Mesenchymal stem cell (in vitro differentiated cells and primary cell): ENCODE results near the gene KRTAP5-8.
"Not testable (repeated sequence)": the region's sequence is repeated elsewhere in the genome, so short reads cannot be mapped to it uniquely, and the experiment has no call there.

Experiments
- DNase-seq: peaks from one replicate; pipeline ENCODE4 v3.0.0-alpha.2; 2013
- H2AFZ ChIP-seq: one replicate; pipeline ENCODE4 v1.6.1; 2013; ENCODE audit warnings: low read depth, mild to moderate bottlenecking, control low read depth, inconsistent platforms, low read length, moderate library complexity
- H2AK5ac ChIP-seq: 2 replicates; pipeline ENCODE4 v1.6.1; 2013; ENCODE audit warnings: low read length, moderate library complexity, mild to moderate bottlenecking, inconsistent platforms; ENCODE audit not compliant: severe bottlenecking
- H2BK120ac ChIP-seq: one replicate; pipeline ENCODE4 v1.6.1; 2013; ENCODE audit warnings: low read depth, mild to moderate bottlenecking, inconsistent platforms, low read length, moderate library complexity
- H2BK12ac ChIP-seq, 2 experiments: one replicate each; pipeline ENCODE4 v1.6.1; 2013; ENCODE audit warnings: inconsistent platforms in 2 of 2, low read length in 2 of 2, mild to moderate bottlenecking in 2 of 2, moderate library complexity in 2 of 2, control low read depth in 1 of 2
- H2BK15ac ChIP-seq: one replicate; pipeline ENCODE4 v1.6.1; 2013; ENCODE audit warnings: mild to moderate bottlenecking, low read depth, inconsistent platforms; ENCODE audit not compliant: poor library complexity, severe bottlenecking
- H2BK5ac ChIP-seq: 2 replicates; pipeline ENCODE4 v1.6.1; 2013; ENCODE audit warnings: low read depth, mild to moderate bottlenecking, low read length, control low read depth, inconsistent platforms; ENCODE audit not compliant: poor library complexity, severe bottlenecking
- H3K14ac ChIP-seq, 2 experiments: one replicate each; pipeline ENCODE4 v1.6.1; 2013; ENCODE audit warnings: inconsistent platforms in 2 of 2, low read length in 2 of 2, control low read depth in 1 of 2, mild to moderate bottlenecking in 1 of 2, moderate library complexity in 1 of 2
- H3K18ac ChIP-seq, 2 experiments: one replicate each; pipeline ENCODE4 v1.6.1; 2013; ENCODE audit warnings: inconsistent platforms in 2 of 2, low read length in 2 of 2, control low read depth in 1 of 2, low read depth in 1 of 2, mild to moderate bottlenecking in 1 of 2
- H3K23ac ChIP-seq, 2 experiments: one replicate each; pipeline ENCODE4 v1.6.1; 2013; ENCODE audit warnings: inconsistent platforms in 2 of 2, low read length in 2 of 2, mild to moderate bottlenecking in 2 of 2, moderate library complexity in 2 of 2, control low read depth in 1 of 2
- H3K27ac ChIP-seq: 2 replicates; pipeline ENCODE4 v1.5.1; 2013; ENCODE audit warnings: mild to moderate bottlenecking, moderate library complexity, low read length, control low read depth, inconsistent platforms; ENCODE audit not compliant: poor library complexity, severe bottlenecking
- H3K27me3 ChIP-seq, 2 experiments: 2 replicates each; pipeline versions ENCODE4 v1.6.1 to v1.7.0; 2013; ENCODE audit warnings: low read length in 2 of 2, mild to moderate bottlenecking in 2 of 2, moderate library complexity in 2 of 2, control low read depth in 1 of 2, inconsistent platforms in 1 of 2; ENCODE audit not compliant: control insufficient read depth in 1 of 2, insufficient read depth in 1 of 2
- H3K36me3 ChIP-seq, 2 experiments: 2 replicates each; pipeline versions ENCODE4 v1.6.1 to v1.7.0; 2013; ENCODE audit warnings: low read length in 2 of 2, control low read depth in 1 of 2, inconsistent platforms in 1 of 2, low read depth in 1 of 2, mild to moderate bottlenecking in 1 of 2; ENCODE audit not compliant: insufficient read depth in 2 of 2, control insufficient read depth in 1 of 2
- H3K4ac ChIP-seq, 2 experiments: one replicate each; pipeline ENCODE4 v1.6.1; 2013; ENCODE audit warnings: inconsistent platforms in 2 of 2, low read length in 2 of 2, mild to moderate bottlenecking in 2 of 2, moderate library complexity in 2 of 2, control low read depth in 1 of 2, low read depth in 1 of 2
- H3K4me1 ChIP-seq: 2 replicates; pipeline ENCODE4 v1.6.1; 2013; ENCODE audit warnings: low read depth, low read length, control low read depth; ENCODE audit not compliant: control insufficient read depth, insufficient read depth
- H3K4me2 ChIP-seq: 2 replicates; pipeline ENCODE4 v1.6.1; 2013; ENCODE audit warnings: low read length, mild to moderate bottlenecking, inconsistent platforms; ENCODE audit not compliant: poor library complexity, severe bottlenecking
- H3K4me3 ChIP-seq, 2 experiments: 2 replicates each; pipeline versions ENCODE4 v1.5.1 to v1.7.0; 2013; ENCODE audit warnings: low read length in 2 of 2, mild to moderate bottlenecking in 2 of 2, control low read depth in 1 of 2, low read depth in 1 of 2; ENCODE audit not compliant: insufficient read depth in 1 of 2
- H3K79me1 ChIP-seq: replicated peaks from 2 replicates; pipeline ENCODE4 v1.6.1; 2013; ENCODE audit warnings: mild to moderate bottlenecking, control low read depth, low read length, inconsistent platforms; ENCODE audit not compliant: poor library complexity, severe bottlenecking
- H3K9ac ChIP-seq: 2 replicates; pipeline ENCODE4 v1.7.0; 2013; ENCODE audit warnings: mild to moderate bottlenecking, low read length, moderate library complexity
- H3K9me3 ChIP-seq: 2 replicates; pipeline ENCODE4 v1.7.0; 2013; ENCODE audit warnings: mild to moderate bottlenecking, low read length; ENCODE audit not compliant: control insufficient read depth
- H4K8ac ChIP-seq: one replicate; pipeline ENCODE4 v1.6.1; 2013; ENCODE audit warnings: inconsistent platforms, mild to moderate bottlenecking, low read length, moderate library complexity
- H4K91ac ChIP-seq: one replicate; pipeline ENCODE4 v1.6.1; 2013; ENCODE audit warnings: mild to moderate bottlenecking, low read length, inconsistent platforms
- WGBS: methylation state at CpG from one replicate; pipeline ENCODE4 v1.1.7; 2013; ENCODE audit warnings: mixed read lengths; 5-methylcytosine and 5-hydroxymethylcytosine counted together

The KRTAP5-8 gene

DNA sequence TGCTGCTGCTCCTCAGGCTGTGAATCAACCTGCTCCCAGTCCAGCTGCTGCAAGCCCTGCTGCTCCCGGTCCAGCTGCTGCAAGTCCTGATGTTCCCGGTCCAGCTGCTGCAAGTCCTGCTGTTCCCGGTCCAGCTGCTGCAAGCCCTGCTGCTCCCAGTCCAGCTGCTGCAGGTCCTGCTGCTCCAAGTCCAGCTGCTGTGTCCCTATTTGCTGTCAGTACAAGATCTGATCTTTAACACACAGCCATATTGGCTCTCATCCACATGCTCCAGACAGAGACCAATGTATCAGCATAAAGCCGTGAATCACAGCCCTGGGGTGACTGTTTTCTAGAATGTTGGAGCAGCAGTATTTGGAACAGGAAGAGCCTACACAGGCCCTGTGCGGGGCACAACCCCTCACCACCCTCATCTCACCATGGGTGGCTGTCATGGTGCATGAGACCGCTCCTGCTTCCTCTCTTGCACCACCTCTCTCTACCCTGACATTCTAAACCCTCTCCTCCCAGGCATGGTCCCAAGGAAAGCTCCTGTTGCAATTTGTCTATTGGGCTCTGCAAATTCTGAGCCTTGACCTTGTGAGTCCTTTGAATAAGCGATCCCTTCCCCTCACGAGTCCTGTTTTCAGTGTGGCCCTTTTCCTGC is 31.0 kb downstream of the KRTAP5-8 start:
- no peak overlapping the region for H3K9ac ChIP-seq
- H3K4ac ChIP-seq: no peak overlapping the region
- H3K4me2 ChIP-seq: peak overlapping the region; percentile 22
- H3K36me3 ChIP-seq: no peaks in the 10 kb centered on the region
- 77% methylated on average over 8 of the region's 8 CpGs for WGBS
- no peaks in the 10 kb centered on the region for H3K4me1 ChIP-seq
- no peak for DNase-seq
- H4K91ac ChIP-seq: no peak overlapping the region
- H3K27me3 ChIP-seq: peaks cover 27 to 61% of the 10 kb centered on the region in 2 experiments
- H4K8ac ChIP-seq: no peak overlapping the region
- no peaks in the 10 kb centered on the region for H3K9me3 ChIP-seq
- H2BK12ac ChIP-seq: no peak overlapping the region
- H2BK15ac ChIP-seq: no peak overlapping the region
- no peak overlapping the region for H2AK5ac ChIP-seq
- no peak overlapping the region for H3K18ac ChIP-seq
- no peak overlapping the region for H2BK120ac ChIP-seq
- no peak overlapping the region for H3K27ac ChIP-seq
- no peak overlapping the region for H3K23ac ChIP-seq
- H2BK5ac ChIP-seq: no peak overlapping the region
- no peaks in the 10 kb centered on the region for H3K79me1 ChIP-seq
- no peak overlapping the region for H3K14ac ChIP-seq
- H2AFZ ChIP-seq: no peak overlapping the region
- H3K4me3 ChIP-seq: no peak overlapping the region

DNA sequence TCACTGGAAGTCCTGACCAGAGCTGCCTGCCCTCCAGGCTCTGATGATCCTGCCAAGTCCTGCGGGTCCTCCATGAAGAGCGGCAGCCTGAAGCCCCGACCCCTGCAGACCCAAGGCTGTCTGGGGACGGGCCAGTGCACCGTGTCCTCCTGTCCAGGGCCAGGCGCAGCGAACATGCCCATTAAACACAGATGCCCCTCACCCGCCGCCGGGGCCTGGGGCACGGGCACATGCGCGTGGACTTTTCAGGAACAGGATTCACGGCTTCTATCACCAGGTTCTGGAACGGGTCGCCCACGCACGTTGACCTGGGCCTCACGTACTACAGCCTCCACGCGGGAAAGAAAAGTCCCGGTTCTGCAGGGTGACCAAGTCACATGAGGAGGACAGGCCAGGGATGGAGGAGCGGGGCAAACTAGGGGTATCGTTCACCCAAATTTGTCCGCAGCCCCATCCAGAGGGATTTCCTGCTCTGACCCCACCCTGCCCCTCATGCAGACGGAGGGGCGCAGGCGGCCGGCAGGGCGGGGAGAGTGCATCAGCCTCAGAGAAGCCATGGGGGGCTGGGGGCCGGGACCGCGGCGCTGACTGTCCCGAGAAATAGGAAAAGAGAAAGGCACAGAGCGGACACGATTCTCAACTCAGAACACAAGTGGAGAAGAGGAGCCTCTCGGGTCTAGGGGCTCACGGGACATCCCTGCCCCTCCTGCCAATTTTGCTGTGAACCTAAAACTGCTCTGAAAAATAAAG is 33.5 kb downstream of the KRTAP5-8 start:
- H3K4ac ChIP-seq, H3K79me1 ChIP-seq, H3K4me2 ChIP-seq, H2AK5ac ChIP-seq, H3K14ac ChIP-seq, H2AFZ ChIP-seq, H2BK120ac ChIP-seq, DNase-seq, H3K36me3 ChIP-seq, H3K4me1 ChIP-seq, H3K23ac ChIP-seq, H3K27ac ChIP-seq, H4K91ac ChIP-seq, H3K4me3 ChIP-seq, H2BK5ac ChIP-seq, H3K9me3 ChIP-seq, H3K9ac ChIP-seq, H2BK12ac ChIP-seq, H4K8ac ChIP-seq, H2BK15ac ChIP-seq, H3K18ac ChIP-seq: not testable (repeated sequence)
- H3K27me3 ChIP-seq: peaks cover 26 to 70% of the 10 kb centered on the region in 2 experiments
- 89% methylated on average over 36 of the region's 39 CpGs for WGBS

DNA sequence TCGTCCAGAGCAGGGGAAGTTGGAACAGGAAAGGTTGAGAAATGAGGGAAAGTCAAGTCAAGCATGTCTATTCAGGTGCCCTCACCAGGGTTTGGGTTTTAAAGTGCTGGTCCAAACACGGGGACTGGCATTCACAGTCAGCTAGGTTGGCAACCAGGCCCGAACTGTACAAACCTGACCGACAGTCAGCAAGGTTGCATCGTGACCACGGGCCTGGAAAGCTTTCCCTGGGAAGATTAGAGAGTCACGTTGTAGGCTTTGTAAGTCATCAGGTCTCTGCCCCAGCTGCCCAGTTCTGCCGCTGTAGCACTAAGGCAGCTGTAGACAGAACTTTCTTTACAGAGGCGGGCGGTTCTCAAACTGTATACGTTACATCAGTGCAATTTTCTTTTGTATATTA is 35.0 kb downstream of the KRTAP5-8 start:
- no peaks in the 10 kb centered on the region for H3K4me1 ChIP-seq
- H2BK12ac ChIP-seq: no peak overlapping the region
- WGBS: 81% methylated on average over 8 of the region's 11 CpGs
- no peak overlapping the region for H2BK5ac ChIP-seq
- no peak overlapping the region for H3K9ac ChIP-seq
- no peak overlapping the region for H3K14ac ChIP-seq
- no peaks in the 10 kb centered on the region for H3K9me3 ChIP-seq
- H3K4ac ChIP-seq: no peak overlapping the region
- H2BK15ac ChIP-seq: no peak overlapping the region
- peak overlapping the region in 1 of 2 experiments; percentile 3 for H3K23ac ChIP-seq
- H2AK5ac ChIP-seq: no peak overlapping the region
- H4K8ac ChIP-seq: no peak overlapping the region
- no peak overlapping the region for H3K4me2 ChIP-seq
- H4K91ac ChIP-seq: no peak overlapping the region
- no peak for DNase-seq
- H2AFZ ChIP-seq: no peak overlapping the region
- H2BK120ac ChIP-seq: no peak overlapping the region
- H3K4me3 ChIP-seq: no peak overlapping the region
- peaks cover 22 to 65% of the 10 kb centered on the region in 2 experiments for H3K27me3 ChIP-seq
- no peak overlapping the region for H3K27ac ChIP-seq
- H3K18ac ChIP-seq: no peak overlapping the region
- H3K79me1 ChIP-seq: no peaks in the 10 kb centered on the region
- H3K36me3 ChIP-seq: no peaks in the 10 kb centered on the region

DNA sequence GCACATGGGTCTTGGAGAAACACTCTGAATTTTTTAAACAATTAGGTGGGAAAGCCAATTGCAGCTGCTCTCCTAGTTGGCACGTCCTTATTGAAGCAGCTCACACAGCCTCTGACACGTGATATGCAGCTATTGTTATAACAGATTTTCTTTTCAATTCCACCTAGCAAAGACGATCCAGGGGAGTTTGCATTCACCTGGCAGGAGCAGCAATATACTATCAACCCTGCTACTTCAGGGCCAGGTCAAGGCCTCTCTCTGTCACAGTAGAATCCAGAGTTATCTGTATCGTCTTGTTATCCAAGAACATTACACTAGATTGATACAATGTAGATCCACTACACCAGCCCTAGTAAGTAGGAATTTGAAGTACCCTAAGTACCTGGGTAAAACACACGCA is 36.6 kb downstream of the KRTAP5-8 start:
- WGBS: 61% methylated on average over 3 of the region's 5 CpGs

More for the DNA sequence above, 36.6 kb downstream of the KRTAP5-8 start:
- Histone ChIP-seq H2BK120ac (no peak overlapping the region), H3K14ac (no peak overlapping the region), H3K9ac (no peak overlapping the region), H4K8ac (no peak overlapping the region), H2AK5ac (no peak overlapping the region), H3K27ac (no peak overlapping the region), H3K23ac (no peak overlapping the region), H3K4me2 (no peak overlapping the region), H3K18ac (no peak overlapping the region), H3K79me1 (no peaks in the 10 kb centered on the region), H3K4ac (no peak overlapping the region), H3K4me3 (no peak overlapping the region), H3K36me3 (no peaks in the 10 kb centered on the region), H3K4me1 (no peaks in the 10 kb centered on the region), H2BK12ac (no peak overlapping the region), H2BK15ac (no peak overlapping the region), H3K9me3 (no peaks in the 10 kb centered on the region), H2BK5ac (no peak overlapping the region), H2AFZ (no peak overlapping the region), H3K27me3 (peaks cover 12 to 69% of the 10 kb centered on the region in 2 experiments), H4K91ac (no peak overlapping the region)
- DNase-seq: no peak
